K562 (cell line): Measurements from ENCODE around the gene HOXB8. TPM values are rescaled to one million over a fixed set of nuclear protein-coding genes. Genes with fewer than 3 reads are reported as not detected.
A peak's percentile ranks its signal among the peaks of the same experiment; 100 is the strongest.

Source experiments
- ATF7 ChIP-seq: fragments of 450-650 bp; IDR thresholded peaks from 2 replicates; pipeline ENCODE4 v1.7.1; 2014; ENCODE audit warnings: mild to moderate bottlenecking, moderate library complexity
- CBX8 ChIP-seq: fragments of 200-600 bp; sonication (generic); IDR thresholded peaks from 2 replicates; pipeline ENCODE4 v1.6.1; 2012; ENCODE audit warnings: borderline replicate concordance, mixed run types, low read depth, mild to moderate bottlenecking, moderate library complexity, mixed read lengths, low read length, control low read depth, inconsistent platforms; ENCODE audit not compliant: poor library complexity, severe bottlenecking; ENCODE audit errors: extremely low read depth
- CCNT2 ChIP-seq: IDR thresholded peaks from 2 replicates; pipeline ENCODE4 v1.6.1; 2011; ENCODE audit warnings: borderline replicate concordance, low read depth, mild to moderate bottlenecking, moderate library complexity, mixed read lengths, low read length; ENCODE audit not compliant: insufficient read length; ENCODE audit errors: extremely low read depth
- CHD2 ChIP-seq: IDR thresholded peaks from 2 replicates; pipeline ENCODE4 v1.6.1; 2011; ENCODE audit warnings: low read depth, low read length
- KAT2B ChIP-seq: IDR thresholded peaks from one replicate; pipeline ENCODE4 v1.6.1; 2012; ENCODE audit warnings: low read depth, mild to moderate bottlenecking, control low read depth, inconsistent platforms, low read length, moderate library complexity
- MEF2D ChIP-seq: conservative IDR thresholded peaks from 2 replicates; pipeline ENCODE4 v1.6.1; 2016; ENCODE audit warnings: low read depth, missing genetic modification characterization, missing compliant biosample characterization
- SMAD1 ChIP-seq: fragments of 150-350 bp; IDR thresholded peaks from 2 replicates; pipeline ENCODE4 v1.6.1; 2014; ENCODE audit warnings: low read length, low read depth; ENCODE audit not compliant: partially characterized antibody
- SRF ChIP-seq, 2 experiments: fragments of 250-450, 450-650 bp in 1 of 2; sonication (Bioruptor Pico) in 1 of 2; sonication (generic) in 1 of 2; formaldehyde crosslinking; IDR thresholded peaks; 2 replicates each; pipeline versions ENCODE4 v1.5.0 to v1.5.1; 2020 to 2022; ENCODE audit warnings: mild to moderate bottlenecking in 1 of 2, missing genetic modification reagents in 1 of 2
- TSC22D4 ChIP-seq: fragments of 450-650 bp; IDR thresholded peaks from 2 replicates; pipeline ENCODE4 v1.6.1; 2016; ENCODE audit warnings: missing genetic modification characterization, missing biosample characterization, control low read depth
- ZC3H8 ChIP-seq: fragments of 450-650 bp; IDR thresholded peaks from 2 replicates; pipeline ENCODE4 v1.6.1; 2017
- polyA plus RNA-seq, 8 experiments: library from polyadenylated mRNA; depleted of rRNA in 4 of 8; stranded (reverse) in 5 of 8; unstranded in 3 of 8; fragments of >200 nt; fragmentation: Nextera tagmentation in 2 of 8; fragmentation: Illumina TruSeq in 1 of 8; extraction: Ambion mirVana in 2 of 8; extraction: Trizol in 1 of 8; gene quantifications; 2 replicates each; pipeline versions ENCODE4 v1.2.1 to v1.2.3, GENCODE V29; 2011 to 2014; ENCODE audit warnings: inconsistent platforms in 1 of 8, missing spikeins in 1 of 8
- total RNA-seq, 7 experiments: library from RNA; depleted of rRNA in 6 of 7; stranded (reverse); fragments of >200 nt in 6 of 7; fragmentation: Illumina TruSeq in 2 of 7; extraction: Trizol in 2 of 7; gene quantifications; 2 replicates each; pipeline versions ENCODE4 v1.2.1 to v1.2.3, GENCODE V29; 2011 to 2021; ENCODE audit warnings: low replicate concordance in 1 of 7
- TF ChIP-seq, protein P1 (sequence below): fragments of 250-450 bp; sonication (Bioruptor Pico); IDR thresholded peaks from 2 replicates; pipeline ENCODE4 v1.5.0; 2020; ENCODE audit warnings: mild to moderate bottlenecking
- TF ChIP-seq, protein P2 (sequence below): IDR thresholded peaks from 2 replicates; pipeline ENCODE4 v1.6.1; 2016; ENCODE audit warnings: missing genetic modification characterization, missing compliant biosample characterization
- TF ChIP-seq, protein P3 (sequence below): sonication (generic); formaldehyde crosslinking; IDR thresholded peaks from 2 replicates; pipeline ENCODE4 v1.8.0; 2022; ENCODE audit warnings: missing genetic modification reagents, mild to moderate bottlenecking, moderate library complexity, borderline replicate concordance
- TF ChIP-seq, protein P4 (sequence below), 3 experiments: IDR thresholded peaks in 2 of 3; conservative IDR thresholded peaks in 1 of 3; 2 replicates each; pipeline ENCODE4 v1.5.1; 2011 to 2012; ENCODE audit warnings: low read length in 3 of 3, mild to moderate bottlenecking in 3 of 3, control low read depth in 2 of 3, improper control_type of control experiment in 1 of 3, inconsistent platforms in 1 of 3, low read depth in 1 of 3, mixed read lengths in 1 of 3, moderate library complexity in 1 of 3; ENCODE audit not compliant: insufficient read depth in 2 of 3
- TF ChIP-seq, protein P5 (sequence below): fragments of 250-450 bp; sonication (Bioruptor Pico); IDR thresholded peaks from 2 replicates; pipeline ENCODE4 v1.5.0; 2021; ENCODE audit warnings: mild to moderate bottlenecking, borderline replicate concordance
- TF ChIP-seq, protein P6 (sequence below): fragments of 450-650 bp; formaldehyde crosslinking; IDR thresholded peaks from 2 replicates; pipeline ENCODE4 v1.4.0; 2022; ENCODE audit warnings: mild to moderate bottlenecking, moderate library complexity

HOXB8 gene
- total and polyA plus RNA-seq, 9 of the 15 experiments (the other 6 are each of a cell fraction or from before 2014, with no cell fraction given) = 0.52 to 23.8 (median 3.6) TPM

DNA sequence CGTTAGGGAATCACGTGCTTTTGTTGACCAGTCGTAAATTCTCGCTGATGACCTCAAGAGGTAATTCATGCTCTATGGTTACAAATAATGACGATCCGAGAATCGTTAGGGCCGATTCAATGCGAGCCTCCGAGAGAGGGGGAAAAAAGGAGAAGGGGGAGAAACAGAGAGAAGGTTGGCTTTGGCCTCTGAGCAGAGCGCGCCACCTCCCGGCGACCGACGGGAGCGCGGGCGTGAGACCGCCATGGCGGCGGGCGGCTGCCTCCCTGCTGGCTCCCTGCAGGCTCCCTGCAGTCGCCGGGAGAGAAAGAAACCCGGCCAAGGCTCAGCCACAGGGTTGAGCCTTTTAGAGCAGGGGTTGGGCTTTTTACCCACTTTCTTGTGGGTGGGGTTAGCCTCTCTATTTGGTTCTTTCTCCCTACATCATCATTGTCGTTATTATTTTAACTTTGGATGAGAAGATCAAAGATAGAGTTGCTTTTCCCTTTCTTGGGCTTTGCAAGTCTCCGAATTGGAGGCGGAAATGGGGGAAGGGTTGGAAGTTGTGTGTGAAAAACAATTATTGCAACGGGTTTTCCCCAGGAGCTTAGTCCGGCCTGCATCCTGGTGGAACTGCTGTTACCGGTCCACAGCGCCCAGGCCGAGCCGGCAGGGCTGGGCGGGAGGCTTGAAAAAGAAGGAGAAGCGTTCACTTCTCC lies 21.1 kb downstream of the HOXB8 start (continued):
- TF ChIP-seq, protein P1, sequence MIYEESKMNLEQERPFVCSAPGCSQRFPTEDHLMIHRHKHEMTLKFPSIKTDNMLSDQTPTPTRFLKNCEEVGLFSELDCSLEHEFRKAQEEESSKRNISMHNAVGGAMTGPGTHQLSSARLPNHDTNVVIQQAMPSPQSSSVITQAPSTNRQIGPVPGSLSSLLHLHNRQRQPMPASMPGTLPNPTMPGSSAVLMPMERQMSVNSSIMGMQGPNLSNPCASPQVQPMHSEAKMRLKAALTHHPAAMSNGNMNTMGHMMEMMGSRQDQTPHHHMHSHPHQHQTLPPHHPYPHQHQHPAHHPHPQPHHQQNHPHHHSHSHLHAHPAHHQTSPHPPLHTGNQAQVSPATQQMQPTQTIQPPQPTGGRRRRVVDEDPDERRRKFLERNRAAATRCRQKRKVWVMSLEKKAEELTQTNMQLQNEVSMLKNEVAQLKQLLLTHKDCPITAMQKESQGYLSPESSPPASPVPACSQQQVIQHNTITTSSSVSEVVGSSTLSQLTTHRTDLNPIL = no peak
- TF ChIP-seq, protein P2, sequence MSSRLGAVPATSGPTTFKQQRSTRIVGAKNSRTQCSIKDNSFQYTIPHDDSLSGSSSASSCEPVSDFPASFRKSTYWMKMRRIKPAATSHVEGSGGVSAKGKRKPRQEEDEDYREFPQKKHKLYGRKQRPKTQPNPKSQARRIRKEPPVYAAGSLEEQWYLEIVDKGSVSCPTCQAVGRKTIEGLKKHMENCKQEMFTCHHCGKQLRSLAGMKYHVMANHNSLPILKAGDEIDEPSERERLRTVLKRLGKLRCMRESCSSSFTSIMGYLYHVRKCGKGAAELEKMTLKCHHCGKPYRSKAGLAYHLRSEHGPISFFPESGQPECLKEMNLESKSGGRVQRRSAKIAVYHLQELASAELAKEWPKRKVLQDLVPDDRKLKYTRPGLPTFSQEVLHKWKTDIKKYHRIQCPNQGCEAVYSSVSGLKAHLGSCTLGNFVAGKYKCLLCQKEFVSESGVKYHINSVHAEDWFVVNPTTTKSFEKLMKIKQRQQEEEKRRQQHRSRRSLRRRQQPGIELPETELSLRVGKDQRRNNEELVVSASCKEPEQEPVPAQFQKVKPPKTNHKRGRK (tag) = no peak
- TF ChIP-seq, protein P3, sequence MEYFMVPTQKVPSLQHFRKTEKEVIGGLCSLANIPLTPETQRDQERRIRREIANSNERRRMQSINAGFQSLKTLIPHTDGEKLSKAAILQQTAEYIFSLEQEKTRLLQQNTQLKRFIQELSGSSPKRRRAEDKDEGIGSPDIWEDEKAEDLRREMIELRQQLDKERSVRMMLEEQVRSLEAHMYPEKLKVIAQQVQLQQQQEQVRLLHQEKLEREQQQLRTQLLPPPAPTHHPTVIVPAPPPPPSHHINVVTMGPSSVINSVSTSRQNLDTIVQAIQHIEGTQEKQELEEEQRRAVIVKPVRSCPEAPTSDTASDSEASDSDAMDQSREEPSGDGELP = peak; percentile 15; the same call in 1 of the 2 replicates
- peak in 1 of 2 experiments; percentile 84; a peak in 1 of 4 replicates for TF ChIP-seq SRF (CRISPR knock-in tag; IDR thresholded peaks at IDR 0.05)
- TF ChIP-seq ATF7 = 0 out of 2 replicates have a peak, but pooled peaks have one; percentile 18
- TF ChIP-seq ZC3H8 = no peak
- TF ChIP-seq CBX8 = no peak
- TF ChIP-seq, protein P4, sequence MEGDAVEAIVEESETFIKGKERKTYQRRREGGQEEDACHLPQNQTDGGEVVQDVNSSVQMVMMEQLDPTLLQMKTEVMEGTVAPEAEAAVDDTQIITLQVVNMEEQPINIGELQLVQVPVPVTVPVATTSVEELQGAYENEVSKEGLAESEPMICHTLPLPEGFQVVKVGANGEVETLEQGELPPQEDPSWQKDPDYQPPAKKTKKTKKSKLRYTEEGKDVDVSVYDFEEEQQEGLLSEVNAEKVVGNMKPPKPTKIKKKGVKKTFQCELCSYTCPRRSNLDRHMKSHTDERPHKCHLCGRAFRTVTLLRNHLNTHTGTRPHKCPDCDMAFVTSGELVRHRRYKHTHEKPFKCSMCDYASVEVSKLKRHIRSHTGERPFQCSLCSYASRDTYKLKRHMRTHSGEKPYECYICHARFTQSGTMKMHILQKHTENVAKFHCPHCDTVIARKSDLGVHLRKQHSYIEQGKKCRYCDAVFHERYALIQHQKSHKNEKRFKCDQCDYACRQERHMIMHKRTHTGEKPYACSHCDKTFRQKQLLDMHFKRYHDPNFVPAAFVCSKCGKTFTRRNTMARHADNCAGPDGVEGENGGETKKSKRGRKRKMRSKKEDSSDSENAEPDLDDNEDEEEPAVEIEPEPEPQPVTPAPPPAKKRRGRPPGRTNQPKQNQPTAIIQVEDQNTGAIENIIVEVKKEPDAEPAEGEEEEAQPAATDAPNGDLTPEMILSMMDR (IDR thresholded peaks at IDR 0.05 in 2 of 3, conservative IDR thresholded peaks at IDR 0.05 in 1 of 3; ENCODE audit: insufficient read depth in 2 of 3, low read depth in 1 of 3, low read length in 3 of 3) = peak; percentile 94 to 95 (median 94)
- no peak for TF ChIP-seq SMAD1
- TF ChIP-seq CCNT2 = peak; percentile 52
- no peak for TF ChIP-seq KAT2B
- TF ChIP-seq CHD2 = no peak
- TF ChIP-seq, protein P5, sequence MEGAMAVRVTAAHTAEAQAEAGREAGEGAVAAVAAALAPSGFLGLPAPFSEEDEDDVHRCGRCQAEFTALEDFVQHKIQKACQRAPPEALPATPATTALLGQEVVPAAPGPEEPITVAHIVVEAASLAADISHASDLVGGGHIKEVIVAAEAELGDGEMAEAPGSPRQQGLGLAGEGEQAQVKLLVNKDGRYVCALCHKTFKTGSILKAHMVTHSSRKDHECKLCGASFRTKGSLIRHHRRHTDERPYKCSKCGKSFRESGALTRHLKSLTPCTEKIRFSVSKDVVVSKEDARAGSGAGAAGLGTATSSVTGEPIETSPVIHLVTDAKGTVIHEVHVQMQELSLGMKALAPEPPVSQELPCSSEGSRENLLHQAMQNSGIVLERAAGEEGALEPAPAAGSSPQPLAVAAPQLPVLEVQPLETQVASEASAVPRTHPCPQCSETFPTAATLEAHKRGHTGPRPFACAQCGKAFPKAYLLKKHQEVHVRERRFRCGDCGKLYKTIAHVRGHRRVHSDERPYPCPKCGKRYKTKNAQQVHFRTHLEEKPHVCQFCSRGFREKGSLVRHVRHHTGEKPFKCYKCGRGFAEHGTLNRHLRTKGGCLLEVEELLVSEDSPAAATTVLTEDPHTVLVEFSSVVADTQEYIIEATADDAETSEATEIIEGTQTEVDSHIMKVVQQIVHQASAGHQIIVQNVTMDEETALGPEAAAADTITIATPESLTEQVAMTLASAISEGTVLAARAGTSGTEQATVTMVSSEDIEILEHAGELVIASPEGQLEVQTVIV (CRISPR knock-in tag) = no peak
- TF ChIP-seq, protein P6, sequence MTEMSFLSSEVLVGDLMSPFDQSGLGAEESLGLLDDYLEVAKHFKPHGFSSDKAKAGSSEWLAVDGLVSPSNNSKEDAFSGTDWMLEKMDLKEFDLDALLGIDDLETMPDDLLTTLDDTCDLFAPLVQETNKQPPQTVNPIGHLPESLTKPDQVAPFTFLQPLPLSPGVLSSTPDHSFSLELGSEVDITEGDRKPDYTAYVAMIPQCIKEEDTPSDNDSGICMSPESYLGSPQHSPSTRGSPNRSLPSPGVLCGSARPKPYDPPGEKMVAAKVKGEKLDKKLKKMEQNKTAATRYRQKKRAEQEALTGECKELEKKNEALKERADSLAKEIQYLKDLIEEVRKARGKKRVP = no peak
- no peak for TF ChIP-seq TSC22D4
- no peak for TF ChIP-seq MEF2D (tag)
